K562 (cell line): ENCODE results near the gene TMEM100. TPM values are rescaled to one million over a fixed set of nuclear protein-coding genes. Genes with fewer than 3 reads are reported as not detected.

Experiments
- ARID1B ChIP-seq: fragments of 450-650 bp; IDR thresholded peaks from 2 replicates; pipeline ENCODE4 v1.6.1; 2016; ENCODE audit warnings: antibody characterized with exemption, mild to moderate bottlenecking, inconsistent platforms
- CREB1 ChIP-seq, 2 experiments: sonication (generic) in 1 of 2; formaldehyde crosslinking in 1 of 2; IDR thresholded peaks; 2 replicates each; pipeline versions ENCODE4 v1.6.1 to v1.8.0; 2012 to 2022; ENCODE audit warnings: inconsistent platforms in 1 of 2, mild to moderate bottlenecking in 1 of 2, missing genetic modification reagents in 1 of 2, moderate library complexity in 1 of 2
- ELK3 ChIP-seq: fragments of 450-650 bp; formaldehyde crosslinking; IDR thresholded peaks from 2 replicates; pipeline ENCODE4 v1.4.0; 2020; ENCODE audit warnings: mild to moderate bottlenecking
- GMEB1 ChIP-seq: fragments of 250-450 bp; sonication (Bioruptor Pico); IDR thresholded peaks from 2 replicates; pipeline ENCODE4 v1.4.0; 2020; ENCODE audit warnings: mild to moderate bottlenecking
- PKNOX1 ChIP-seq: fragments of 450-650 bp; IDR thresholded peaks from 2 replicates; pipeline ENCODE4 v1.6.1; 2016
- POLR2G ChIP-seq: fragments of 200-400 bp; formaldehyde crosslinking; IDR thresholded peaks from 2 replicates; pipeline ENCODE4 v1.6.1; 2017; ENCODE audit warnings: low read depth, mild to moderate bottlenecking, antibody characterized with exemption, low read length, moderate library complexity
- RNF2 ChIP-seq: sonication (generic); IDR thresholded peaks from 2 replicates; pipeline ENCODE4 v1.6.1; 2016
- SIN3B ChIP-seq: fragments of 450-650 bp; IDR thresholded peaks from 2 replicates; pipeline ENCODE4 v1.6.1; 2017; ENCODE audit warnings: low read depth, mild to moderate bottlenecking, moderate library complexity
- ZBTB17 ChIP-seq: fragments of 450-650 bp; formaldehyde crosslinking; IDR thresholded peaks from 2 replicates; pipeline ENCODE4 v1.4.0; 2020; ENCODE audit warnings: mild to moderate bottlenecking
- ZBTB33 ChIP-seq: sonication (generic); formaldehyde crosslinking; IDR thresholded peaks from 2 replicates; pipeline ENCODE4 v1.8.1; 2023; ENCODE audit warnings: mild to moderate bottlenecking, missing genetic modification reagents
- ZBTB40 ChIP-seq, 2 experiments: fragments of 450-650 bp in 1 of 2; sonication (generic) in 1 of 2; formaldehyde crosslinking in 1 of 2; IDR thresholded peaks; 2 replicates each; pipeline versions ENCODE4 v1.7.1 to v1.9.0; 2016 to 2022; ENCODE audit warnings: inconsistent platforms in 1 of 2, mild to moderate bottlenecking in 1 of 2, missing genetic modification reagents in 1 of 2
- polyA plus RNA-seq, 8 experiments: library from polyadenylated mRNA; depleted of rRNA in 4 of 8; stranded (reverse) in 5 of 8; unstranded in 3 of 8; fragments of >200 nt; fragmentation: Nextera tagmentation in 2 of 8; fragmentation: Illumina TruSeq in 1 of 8; extraction: Ambion mirVana in 2 of 8; extraction: Trizol in 1 of 8; gene quantifications; 2 replicates each; pipeline versions ENCODE4 v1.2.1 to v1.2.3, GENCODE V29; 2011 to 2014; ENCODE audit warnings: inconsistent platforms in 1 of 8, missing spikeins in 1 of 8
- total RNA-seq, 7 experiments: library from RNA; depleted of rRNA in 6 of 7; stranded (reverse); fragments of >200 nt in 6 of 7; fragmentation: Illumina TruSeq in 2 of 7; extraction: Trizol in 2 of 7; gene quantifications; 2 replicates each; pipeline versions ENCODE4 v1.2.1 to v1.2.3, GENCODE V29; 2011 to 2021; ENCODE audit warnings: low replicate concordance in 1 of 7

The TMEM100 gene
- total and polyA plus RNA-seq, 9 of the 15 experiments (the other 6 are each of a cell fraction or from before 2014, with no cell fraction given), result 0.12 to 0.50 (median 0.19) TPM

- 0 out of 2 replicates have a peak, but pooled peaks have one; percentile 32 for TF ChIP-seq ZBTB40 (IDR thresholded peaks at IDR 0.05)
- no peak for TF ChIP-seq ZBTB40 (CRISPR knock-in tag; IDR thresholded peaks at IDR 0.05)
- TF ChIP-seq ZBTB33, result no peak
- TF ChIP-seq CREB1 (IDR thresholded peaks at IDR 0.05), result no peak
- no peak for TF ChIP-seq CREB1 (CRISPR knock-in tag; IDR thresholded peaks at IDR 0.05)
- TF ChIP-seq ELK3 (CRISPR knock-in tag), result no peak
- peak; percentile 31 for TF ChIP-seq ARID1B
- TF ChIP-seq ZBTB17, result no peak
- no peak for TF ChIP-seq POLR2G
- TF ChIP-seq PKNOX1, result peak; percentile 9; the same call in 1 of the 2 replicates
- no peak for TF ChIP-seq SIN3B
- no peak for TF ChIP-seq RNF2
- no peak for TF ChIP-seq GMEB1 (CRISPR knock-in tag)
These were observed at the start of gene TMEM100 (continued) for GRCh38 chr17:55722742-55723487.
